K562 (cell line): ENCODE results near the gene CASP2.

Experiments
- GABPB2 ChIP-seq: fragments of 250-450 bp; sonication (Bioruptor Pico); conservative IDR thresholded peaks from 2 replicates; pipeline ENCODE4 v1.5.1; 2021; ENCODE audit warnings: mild to moderate bottlenecking
- JUND ChIP-seq, 2 experiments: IDR thresholded peaks; 2 replicates in 1 of 2; 3 replicates in 1 of 2; pipeline ENCODE4 v1.6.1; 2011; ENCODE audit warnings: borderline replicate concordance in 2 of 2, low read depth in 2 of 2, low read length in 2 of 2, improper control_type of control experiment in 1 of 2, missing biosample characterization in 1 of 2, missing genetic modification characterization in 1 of 2, missing genetic modification reagents in 1 of 2
- MECOM ChIP-seq: fragments of 250-450 bp; sonication (Bioruptor Pico); IDR thresholded peaks from 2 replicates; pipeline ENCODE4 v1.8.0; 2022; ENCODE audit warnings: inconsistent platforms
- MTF1 ChIP-seq: fragments of 250-450 bp; sonication (Bioruptor Pico); IDR thresholded peaks from 2 replicates; pipeline ENCODE4 v1.9.0; 2021; ENCODE audit warnings: moderate library complexity, mild to moderate bottlenecking, inconsistent platforms, borderline replicate concordance
- NBN ChIP-seq: fragments of 450-650 bp; IDR thresholded peaks from 2 replicates; pipeline ENCODE4 v1.6.1; 2016; ENCODE audit warnings: low read depth, mild to moderate bottlenecking
- POLR2A ChIP-seq: fragments of 450-650 bp; conservative IDR thresholded peaks from 2 replicates; pipeline ENCODE4 v1.6.1; 2016
- TAF1 ChIP-seq: IDR thresholded peaks from 2 replicates; pipeline ENCODE4 v1.6.1; 2011; ENCODE audit warnings: mild to moderate bottlenecking, low read length, moderate library complexity; ENCODE audit not compliant: insufficient read depth, control insufficient read depth, severe bottlenecking; ENCODE audit errors: extremely low read depth
- ZFX ChIP-seq: sonication (generic); formaldehyde crosslinking; IDR thresholded peaks from 2 replicates; pipeline ENCODE4 v1.8.0; 2022; ENCODE audit warnings: mild to moderate bottlenecking, missing genetic modification reagents, moderate library complexity
- ZSCAN29 ChIP-seq: fragments of 450-650 bp; IDR thresholded peaks from 2 replicates; pipeline ENCODE4 v1.6.1; 2017
- TF ChIP-seq, protein P1 (sequence below), 3 experiments: IDR thresholded peaks in 2 of 3; conservative IDR thresholded peaks in 1 of 3; 2 replicates each; pipeline ENCODE4 v1.5.1; 2011 to 2012; ENCODE audit warnings: low read length in 3 of 3, mild to moderate bottlenecking in 3 of 3, control low read depth in 2 of 3, improper control_type of control experiment in 1 of 3, inconsistent platforms in 1 of 3, low read depth in 1 of 3, mixed read lengths in 1 of 3, moderate library complexity in 1 of 3; ENCODE audit not compliant: insufficient read depth in 2 of 3
- TF ChIP-seq, protein P2 (sequence below): sonication (generic); formaldehyde crosslinking; IDR thresholded peaks from 2 replicates; pipeline ENCODE4 v1.5.0; 2020; ENCODE audit warnings: missing genetic modification reagents
- TF ChIP-seq, protein P3 (sequence below), 2 experiments: IDR thresholded peaks; 2 replicates each; pipeline ENCODE4 v1.6.1; 2011; ENCODE audit warnings: borderline replicate concordance in 1 of 2, control low read depth in 1 of 2, low read depth in 1 of 2, low read length in 1 of 2, mild to moderate bottlenecking in 1 of 2, mixed read lengths in 1 of 2, moderate library complexity in 1 of 2; ENCODE audit not compliant: insufficient read depth in 1 of 2, insufficient read length in 1 of 2, poor library complexity in 1 of 2, severe bottlenecking in 1 of 2; ENCODE audit errors: extremely low read depth in 1 of 2

DNA sequence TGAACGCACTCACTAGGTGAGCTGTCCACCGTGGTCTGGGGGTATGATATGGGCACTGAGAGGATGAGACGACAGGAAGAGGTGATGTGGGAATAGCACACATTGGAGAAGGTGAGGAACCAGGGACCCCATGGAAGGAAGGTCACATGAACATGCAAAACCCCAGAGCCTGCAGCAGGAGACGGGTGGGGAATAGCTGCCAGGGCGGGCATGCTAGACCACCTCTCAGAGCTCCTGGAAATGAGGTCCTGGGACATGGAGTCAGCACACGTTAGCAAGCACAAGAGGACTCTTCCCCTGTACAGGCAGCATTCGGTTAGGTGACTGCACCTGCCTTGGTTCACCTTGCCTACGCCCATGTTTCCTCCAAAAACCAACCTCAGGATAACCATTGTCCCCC, 66.2 kb downstream of the CASP2 start:
- TF ChIP-seq, protein P1, sequence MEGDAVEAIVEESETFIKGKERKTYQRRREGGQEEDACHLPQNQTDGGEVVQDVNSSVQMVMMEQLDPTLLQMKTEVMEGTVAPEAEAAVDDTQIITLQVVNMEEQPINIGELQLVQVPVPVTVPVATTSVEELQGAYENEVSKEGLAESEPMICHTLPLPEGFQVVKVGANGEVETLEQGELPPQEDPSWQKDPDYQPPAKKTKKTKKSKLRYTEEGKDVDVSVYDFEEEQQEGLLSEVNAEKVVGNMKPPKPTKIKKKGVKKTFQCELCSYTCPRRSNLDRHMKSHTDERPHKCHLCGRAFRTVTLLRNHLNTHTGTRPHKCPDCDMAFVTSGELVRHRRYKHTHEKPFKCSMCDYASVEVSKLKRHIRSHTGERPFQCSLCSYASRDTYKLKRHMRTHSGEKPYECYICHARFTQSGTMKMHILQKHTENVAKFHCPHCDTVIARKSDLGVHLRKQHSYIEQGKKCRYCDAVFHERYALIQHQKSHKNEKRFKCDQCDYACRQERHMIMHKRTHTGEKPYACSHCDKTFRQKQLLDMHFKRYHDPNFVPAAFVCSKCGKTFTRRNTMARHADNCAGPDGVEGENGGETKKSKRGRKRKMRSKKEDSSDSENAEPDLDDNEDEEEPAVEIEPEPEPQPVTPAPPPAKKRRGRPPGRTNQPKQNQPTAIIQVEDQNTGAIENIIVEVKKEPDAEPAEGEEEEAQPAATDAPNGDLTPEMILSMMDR (IDR thresholded peaks at IDR 0.05 in 2 of 3, conservative IDR thresholded peaks at IDR 0.05 in 1 of 3; ENCODE audit: insufficient read depth in 2 of 3, low read depth in 1 of 3, low read length in 3 of 3), result no peak
- TF ChIP-seq ZFX (CRISPR knock-in tag), result no peak
- no peak for TF ChIP-seq TAF1
- TF ChIP-seq POLR2A, result no peak
- TF ChIP-seq, protein P2, sequence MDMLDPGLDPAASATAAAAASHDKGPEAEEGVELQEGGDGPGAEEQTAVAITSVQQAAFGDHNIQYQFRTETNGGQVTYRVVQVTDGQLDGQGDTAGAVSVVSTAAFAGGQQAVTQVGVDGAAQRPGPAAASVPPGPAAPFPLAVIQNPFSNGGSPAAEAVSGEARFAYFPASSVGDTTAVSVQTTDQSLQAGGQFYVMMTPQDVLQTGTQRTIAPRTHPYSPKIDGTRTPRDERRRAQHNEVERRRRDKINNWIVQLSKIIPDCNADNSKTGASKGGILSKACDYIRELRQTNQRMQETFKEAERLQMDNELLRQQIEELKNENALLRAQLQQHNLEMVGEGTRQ, result no peak
- no peak for TF ChIP-seq MECOM (CRISPR knock-in tag)
- TF ChIP-seq MTF1 (CRISPR knock-in tag), result no peak
- no peak for TF ChIP-seq GABPB2 (CRISPR knock-in tag)
- no peak for TF ChIP-seq JUND (IDR thresholded peaks at IDR 0.05; ENCODE audit: borderline replicate concordance, low read depth, low read length)
- TF ChIP-seq JUND (tag; IDR thresholded peaks at IDR 0.05; ENCODE audit: borderline replicate concordance, low read depth, low read length), result no peak
- TF ChIP-seq, protein P3, sequence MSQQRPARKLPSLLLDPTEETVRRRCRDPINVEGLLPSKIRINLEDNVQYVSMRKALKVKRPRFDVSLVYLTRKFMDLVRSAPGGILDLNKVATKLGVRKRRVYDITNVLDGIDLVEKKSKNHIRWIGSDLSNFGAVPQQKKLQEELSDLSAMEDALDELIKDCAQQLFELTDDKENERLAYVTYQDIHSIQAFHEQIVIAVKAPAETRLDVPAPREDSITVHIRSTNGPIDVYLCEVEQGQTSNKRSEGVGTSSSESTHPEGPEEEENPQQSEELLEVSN (IDR thresholded peaks at IDR 0.05; ENCODE audit: borderline replicate concordance in 1 of 2, extremely low read depth in 1 of 2, insufficient read depth in 1 of 2, insufficient read length in 1 of 2, low read depth in 1 of 2, low read length in 1 of 2, poor library complexity in 1 of 2, severe bottlenecking in 1 of 2), result no peak
- TF ChIP-seq NBN, result no peak
- TF ChIP-seq ZSCAN29, result no peak
